HEK293 (cell line): ENCODE measurements around the gene ABR.

ENCODE experiments used
- BCL11B ChIP-seq: fragments of 450-650 bp; formaldehyde crosslinking; IDR thresholded peaks from 2 replicates; pipeline ENCODE4 v1.5.1; 2016; ENCODE audit warnings: low read depth, missing biosample characterization, missing genetic modification characterization
- EGR2 ChIP-seq: fragments of 450-650 bp; formaldehyde crosslinking; IDR thresholded peaks from 2 replicates; pipeline ENCODE4 v1.5.1; 2016; ENCODE audit warnings: low read depth, missing biosample characterization, missing genetic modification characterization
- ELK4 ChIP-seq: IDR thresholded peaks from 2 replicates; pipeline ENCODE4 v1.6.1; 2011; ENCODE audit warnings: mild to moderate bottlenecking, low read depth, low read length, borderline replicate concordance
- FEZF1 ChIP-seq: fragments of 450-650 bp; formaldehyde crosslinking; IDR thresholded peaks from 2 replicates; pipeline ENCODE4 v1.5.1; 2016; ENCODE audit warnings: missing biosample characterization, missing genetic modification characterization
- KLF8 ChIP-seq: fragments of 450-650 bp; formaldehyde crosslinking; IDR thresholded peaks from 2 replicates; pipeline ENCODE4 v1.5.1; 2016; ENCODE audit warnings: missing biosample characterization, missing genetic modification characterization
- OSR2 ChIP-seq: fragments of 450-650 bp; formaldehyde crosslinking; IDR thresholded peaks from 2 replicates; pipeline ENCODE4 v1.5.1; 2016; ENCODE audit warnings: missing biosample characterization, missing genetic modification characterization
- PRDM10 ChIP-seq: fragments of 450-650 bp; formaldehyde crosslinking; IDR thresholded peaks from 2 replicates; pipeline ENCODE4 v1.5.1; 2016; ENCODE audit warnings: missing biosample characterization, missing genetic modification characterization
- SCRT2 ChIP-seq: fragments of 450-650 bp; formaldehyde crosslinking; IDR thresholded peaks from 2 replicates; pipeline ENCODE4 v1.5.1; 2016; ENCODE audit warnings: missing biosample characterization, missing genetic modification characterization
- SP7 ChIP-seq: fragments of 450-650 bp; formaldehyde crosslinking; IDR thresholded peaks from 2 replicates; pipeline ENCODE4 v1.5.1; 2016; ENCODE audit warnings: missing biosample characterization, missing genetic modification characterization
- TSHZ1 ChIP-seq: fragments of 450-650 bp; formaldehyde crosslinking; IDR thresholded peaks from 2 replicates; pipeline ENCODE4 v1.5.1; 2016; ENCODE audit warnings: missing biosample characterization, missing genetic modification characterization, borderline replicate concordance
- ZBTB17 ChIP-seq: fragments of 450-650 bp; formaldehyde crosslinking; IDR thresholded peaks from 2 replicates; pipeline ENCODE4 v1.5.1; 2016; ENCODE audit warnings: missing biosample characterization, missing genetic modification characterization
- ZFHX2 ChIP-seq: fragments of 450-650 bp; formaldehyde crosslinking; conservative IDR thresholded peaks from 2 replicates; pipeline ENCODE4 v1.5.1; 2016; ENCODE audit warnings: missing biosample characterization, missing genetic modification characterization
- ZIC2 ChIP-seq: fragments of 450-650 bp; formaldehyde crosslinking; IDR thresholded peaks from 2 replicates; pipeline ENCODE4 v1.5.1; 2016; ENCODE audit warnings: missing biosample characterization, missing genetic modification characterization
- ZNF2 ChIP-seq: fragments of 450-650 bp; formaldehyde crosslinking; IDR thresholded peaks from 2 replicates; pipeline ENCODE4 v1.5.1; 2016; ENCODE audit warnings: missing biosample characterization, missing genetic modification characterization
- ZNF266 ChIP-seq: fragments of 450-650 bp; formaldehyde crosslinking; IDR thresholded peaks from 2 replicates; pipeline ENCODE4 v1.5.1; 2016; ENCODE audit warnings: missing biosample characterization, missing genetic modification characterization, low read depth
- ZNF311 ChIP-seq: fragments of 450-650 bp; formaldehyde crosslinking; IDR thresholded peaks from 2 replicates; pipeline ENCODE4 v1.5.1; 2017; ENCODE audit warnings: missing biosample characterization, missing genetic modification characterization, borderline replicate concordance
- ZNF335 ChIP-seq: fragments of 450-650 bp; formaldehyde crosslinking; conservative IDR thresholded peaks from 2 replicates; pipeline ENCODE4 v1.5.1; 2016; ENCODE audit warnings: missing biosample characterization, missing genetic modification characterization
- ZNF354C ChIP-seq: fragments of 450-650 bp; formaldehyde crosslinking; IDR thresholded peaks from 2 replicates; pipeline ENCODE4 v1.5.1; 2016; ENCODE audit warnings: missing biosample characterization, missing genetic modification characterization, low read depth, borderline replicate concordance
- ZNF398 ChIP-seq: fragments of 450-650 bp; formaldehyde crosslinking; IDR thresholded peaks from 2 replicates; pipeline ENCODE4 v1.5.1; 2017; ENCODE audit warnings: missing biosample characterization, missing genetic modification characterization
- ZNF423 ChIP-seq: fragments of 450-650 bp; formaldehyde crosslinking; IDR thresholded peaks from 2 replicates; pipeline ENCODE4 v1.5.1; 2016; ENCODE audit warnings: missing biosample characterization, missing genetic modification characterization
- ZNF501 ChIP-seq: fragments of 450-650 bp; formaldehyde crosslinking; IDR thresholded peaks from 2 replicates; pipeline ENCODE4 v1.5.1; 2016; ENCODE audit warnings: missing biosample characterization, missing genetic modification characterization
- ZNF660 ChIP-seq: fragments of 450-650 bp; IDR thresholded peaks from 2 replicates; pipeline ENCODE4 v1.5.1; 2018; ENCODE audit warnings: missing biosample characterization, mild to moderate bottlenecking, missing genetic modification characterization
- ZSCAN23 ChIP-seq: fragments of 450-650 bp; formaldehyde crosslinking; IDR thresholded peaks from 2 replicates; pipeline ENCODE4 v1.5.1; 2016; ENCODE audit warnings: missing biosample characterization, missing genetic modification characterization

The ABR gene

DNA sequence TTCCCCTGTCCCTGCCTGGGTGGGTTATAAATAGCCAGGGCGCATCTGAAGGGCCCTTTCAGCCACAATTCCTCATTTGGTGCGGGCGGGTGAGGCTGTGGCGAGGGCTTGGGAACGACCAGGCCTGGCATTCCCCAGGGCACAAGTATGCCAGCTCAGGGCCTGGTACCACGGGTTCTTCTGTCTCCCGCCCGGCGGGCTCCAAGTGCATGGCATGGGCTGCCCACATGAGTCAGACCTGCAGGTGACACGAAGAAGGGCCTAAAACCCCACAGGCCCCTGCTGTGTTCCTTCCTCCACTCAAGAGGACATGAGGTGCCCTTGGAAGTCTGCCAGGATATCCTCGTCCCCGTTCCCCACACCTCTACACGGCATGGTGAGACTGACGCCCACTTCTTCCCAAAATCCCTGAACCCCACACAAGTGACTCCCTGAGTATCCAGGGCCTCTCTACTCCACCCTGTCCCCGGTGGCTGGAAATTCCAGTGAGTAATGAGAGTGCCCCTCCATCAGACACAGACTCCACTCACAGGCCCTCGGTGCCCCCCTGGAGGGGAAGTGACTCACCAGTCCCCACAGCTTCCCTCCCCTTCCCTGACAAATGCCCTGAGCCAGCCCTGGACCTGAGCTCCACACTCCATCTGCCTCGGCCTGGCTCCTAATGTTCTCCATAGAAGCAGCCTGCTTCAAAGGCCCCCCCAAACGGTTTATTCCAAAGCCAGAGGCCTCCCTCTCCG, 68.8 kb downstream of the ABR start (continued):
- TF ChIP-seq ZNF660 (tag by site-specific recombination) = peak; percentile 83
- peak; percentile 97; the same call in 1 of the 2 replicates for TF ChIP-seq ZNF266 (tag by site-specific recombination)
- TF ChIP-seq SCRT2 (tag by site-specific recombination) = 0 out of 2 replicates have a peak, but pooled peaks have one; percentile 12
- peak; percentile 50; the same call in 1 of the 2 replicates for TF ChIP-seq ZNF501 (tag by site-specific recombination)
- TF ChIP-seq ZFHX2 (tag by site-specific recombination) = peak; percentile 75
- no peak for TF ChIP-seq ZNF354C
- peak; percentile 99 for TF ChIP-seq ZNF398 (tag by site-specific recombination)
- peak; percentile 64 for TF ChIP-seq KLF8 (tag by site-specific recombination)
- TF ChIP-seq TSHZ1 (tag by site-specific recombination) = 0 out of 2 replicates have a peak, but pooled peaks have one; percentile 35
- TF ChIP-seq ZNF423 (tag by site-specific recombination) = peak; percentile 71
- 0 out of 2 replicates have a peak, but pooled peaks have one; percentile 17 for TF ChIP-seq ZNF2
- peak; percentile 17; the same call in 1 of the 2 replicates for TF ChIP-seq ZSCAN23 (tag by site-specific recombination)
- TF ChIP-seq ZIC2 (tag by site-specific recombination) = peak; percentile 89
- no peak for TF ChIP-seq ZNF311
- no peak for TF ChIP-seq ELK4
- peak; percentile 90 for TF ChIP-seq SP7 (tag by site-specific recombination)
- peak; percentile 92 for TF ChIP-seq PRDM10 (tag by site-specific recombination)
- TF ChIP-seq BCL11B (tag by site-specific recombination) = no peak
- TF ChIP-seq ZNF335 = peak; percentile 99
- peak; percentile 70 for TF ChIP-seq OSR2
- TF ChIP-seq FEZF1 (tag by site-specific recombination) = peak; percentile 37
- TF ChIP-seq ZBTB17 (tag by site-specific recombination) = peak; percentile 86
- 0 out of 2 replicates have a peak, but pooled peaks have one; percentile 27 for TF ChIP-seq EGR2 (tag by site-specific recombination)
